GM19397 (cell line): ENCODE measurements around the gene FSTL5.

ENCODE experiments used
- ATAC-seq: cut with Tn5 transposase; IDR thresholded peaks from one replicate; pipeline ENCODE4 v1.9.1; 2021; ENCODE audit warnings: mild to moderate bottlenecking, moderate library complexity; ENCODE audit not compliant: unreplicated experiment

FSTL5 gene

DNA sequence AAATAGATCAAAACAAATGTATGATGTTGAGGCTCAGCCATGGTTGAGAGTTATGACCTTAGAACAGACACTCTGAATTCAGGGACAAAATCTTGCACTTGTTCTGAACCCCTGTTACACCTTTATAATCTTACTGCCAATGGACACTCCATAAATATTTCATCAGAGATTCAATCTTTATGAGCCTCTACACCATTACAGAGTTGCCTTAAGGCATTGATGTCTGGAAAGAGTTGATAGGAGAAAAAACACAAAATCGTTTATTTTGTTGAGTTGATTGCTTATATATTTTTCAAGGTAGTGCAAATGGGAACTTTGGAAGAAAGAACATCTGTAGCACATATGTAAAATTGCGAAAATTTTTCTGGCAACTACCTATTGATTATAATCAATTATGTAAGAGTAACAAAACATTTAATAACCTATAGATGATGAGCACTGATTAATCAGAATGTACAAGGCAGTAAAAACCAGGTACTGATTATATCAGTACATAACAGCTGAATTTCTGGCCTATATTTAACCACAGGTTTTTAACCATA, 568.5 kb downstream of the FSTL5 start:
- no peak for ATAC-seq

GRCh38 chr4:161585011-161585410, 578.8 kb downstream of the FSTL5 start:
- no peak for ATAC-seq

GRCh38 chr4:161583549-161583948, 580.3 kb downstream of the FSTL5 start:
- ATAC-seq = no peak

GRCh38 chr4:161581262-161582230, 582.3 kb downstream of the FSTL5 start:
- ATAC-seq = no peak

GRCh38 chr4:161577579-161578301, 586.1 kb downstream of the FSTL5 start:
- no peak for ATAC-seq

DNA sequence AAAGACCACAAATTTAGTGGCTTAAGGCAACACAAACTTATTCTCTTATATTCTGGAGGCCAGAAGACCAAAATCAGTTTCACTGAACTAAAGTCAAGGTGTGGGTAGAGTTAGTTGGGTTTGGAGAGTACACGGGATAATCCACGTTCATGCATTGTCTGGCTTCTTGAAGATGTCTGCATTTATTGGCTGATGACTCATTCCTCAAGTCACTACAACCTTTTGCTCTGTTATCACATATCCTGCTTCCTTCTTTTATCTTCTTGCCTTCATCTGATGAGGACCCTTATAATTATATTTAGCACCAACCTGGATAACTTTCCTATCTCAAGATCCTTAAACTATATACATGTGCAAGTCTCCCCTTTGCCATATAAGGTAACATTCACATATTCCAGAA, 590.0 kb downstream of the FSTL5 start:
- ATAC-seq = no peak

DNA sequence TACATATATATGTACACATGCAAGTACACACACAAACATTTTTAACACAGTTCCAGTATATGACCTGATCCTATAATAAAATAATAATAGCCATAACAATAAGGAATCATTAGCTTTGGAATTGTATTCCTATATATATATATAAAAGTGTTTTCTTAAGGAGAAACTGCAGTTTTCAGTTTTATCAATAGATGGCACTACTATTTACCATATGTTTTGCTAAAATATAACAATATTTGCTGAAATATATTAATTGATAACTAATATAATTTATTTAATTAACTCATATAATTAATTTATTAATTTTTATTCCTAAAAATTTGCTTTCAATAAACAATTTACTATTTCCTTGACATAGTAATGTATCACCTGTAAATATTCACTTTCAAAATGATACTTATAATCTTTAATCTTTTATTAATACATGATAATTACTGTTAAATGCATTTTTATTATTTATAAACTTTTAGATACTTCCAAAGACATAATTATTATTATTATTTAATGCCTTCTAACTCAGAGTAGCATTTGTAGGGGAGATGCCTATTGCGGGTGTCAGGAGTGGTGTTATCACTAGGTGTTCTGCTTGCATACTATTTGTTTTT, 599.5 kb downstream of the FSTL5 start:
- ATAC-seq = no peak

- no peak for ATAC-seq
Measured at GRCh38 chr4:161555689-161556660, 607.8 kb downstream of the FSTL5 start.

DNA sequence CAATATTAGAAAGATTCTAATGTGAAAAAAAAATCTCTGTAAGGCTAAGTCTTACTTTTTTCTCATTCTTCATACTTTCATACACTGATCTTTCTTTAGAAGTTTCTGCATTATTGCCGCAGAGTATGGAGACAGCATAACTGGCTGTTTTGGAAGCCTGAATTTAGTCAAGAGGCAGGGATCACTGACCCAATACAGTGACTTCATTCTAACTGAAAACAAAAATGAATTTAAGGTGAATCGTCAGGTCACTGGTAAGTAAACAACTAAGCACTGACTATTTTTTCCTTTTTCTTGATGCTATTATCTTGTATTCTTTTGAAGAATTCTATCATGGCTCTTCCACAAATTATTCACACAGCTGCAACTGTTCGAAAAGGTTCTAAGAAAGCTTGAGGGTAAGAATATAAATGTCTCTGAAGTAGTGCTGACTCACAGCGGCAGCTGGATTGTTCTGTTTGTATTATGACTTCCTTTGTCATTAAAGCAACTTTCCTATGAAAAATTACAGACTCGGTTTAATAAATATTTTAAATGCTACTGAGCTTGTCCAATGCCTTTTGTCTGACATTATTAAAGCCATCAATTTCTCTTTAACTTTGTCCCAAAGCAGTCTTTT, 609.3 kb downstream of the FSTL5 start:
- ATAC-seq = no peak

DNA sequence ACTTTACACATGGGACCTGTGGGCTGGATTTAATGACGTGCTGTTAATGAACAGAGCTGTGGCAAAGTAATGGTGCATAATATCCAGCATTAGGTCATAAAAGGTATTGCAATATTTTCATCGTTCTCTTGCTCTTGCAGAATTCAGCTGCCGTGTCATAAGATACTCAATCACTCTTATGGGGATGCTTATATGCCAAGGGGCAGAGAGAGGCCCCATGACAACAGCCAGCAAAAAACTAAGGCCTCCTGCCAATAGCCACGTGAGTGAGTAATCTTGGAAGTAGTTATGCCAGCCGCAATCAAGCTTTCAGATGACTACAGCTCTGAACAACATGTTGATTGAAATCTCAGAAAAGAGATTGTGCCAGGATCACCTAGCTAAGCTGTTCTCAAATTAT, 616.9 kb downstream of the FSTL5 start:
- ATAC-seq = no peak

DNA sequence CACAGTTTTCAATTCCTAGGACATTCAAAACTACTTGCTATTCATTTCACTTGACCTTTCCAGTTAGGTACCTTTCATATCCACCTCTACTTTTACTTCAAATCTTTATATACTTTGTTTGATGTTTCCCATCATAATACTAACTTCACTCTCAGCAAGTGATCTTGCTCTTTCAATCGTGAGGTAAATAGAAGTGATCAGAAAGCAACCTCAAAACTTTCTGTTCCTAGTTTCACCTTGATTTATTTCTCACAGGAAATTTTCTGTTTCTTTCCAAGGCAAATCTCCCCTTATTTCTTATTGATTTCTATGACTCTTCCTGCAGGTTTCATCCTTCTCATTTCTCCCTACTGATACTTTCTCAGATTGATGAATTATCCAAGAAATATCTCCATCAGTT, 623.5 kb downstream of the FSTL5 start:
- no peak for ATAC-seq

DNA sequence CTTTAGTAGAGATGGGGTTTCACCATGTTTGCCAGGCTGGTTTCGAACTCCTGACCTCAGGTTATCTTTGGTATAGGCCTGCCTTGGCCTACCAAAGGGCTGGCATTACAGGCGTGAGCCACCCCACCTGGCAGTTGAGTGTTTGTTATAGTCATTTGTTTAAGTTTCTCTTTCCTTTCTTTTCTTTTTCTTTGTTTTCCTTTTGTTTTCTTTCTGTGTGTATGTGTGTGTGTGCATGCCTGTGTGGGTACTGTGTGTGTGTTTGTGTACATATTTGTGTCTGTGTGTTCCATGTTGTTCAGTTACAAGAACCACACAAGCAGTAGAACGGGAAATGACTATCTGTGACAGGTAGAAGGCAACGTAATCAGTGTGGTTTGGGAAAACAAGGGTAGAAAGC, 624.9 kb downstream of the FSTL5 start:
- ATAC-seq = no peak

DNA sequence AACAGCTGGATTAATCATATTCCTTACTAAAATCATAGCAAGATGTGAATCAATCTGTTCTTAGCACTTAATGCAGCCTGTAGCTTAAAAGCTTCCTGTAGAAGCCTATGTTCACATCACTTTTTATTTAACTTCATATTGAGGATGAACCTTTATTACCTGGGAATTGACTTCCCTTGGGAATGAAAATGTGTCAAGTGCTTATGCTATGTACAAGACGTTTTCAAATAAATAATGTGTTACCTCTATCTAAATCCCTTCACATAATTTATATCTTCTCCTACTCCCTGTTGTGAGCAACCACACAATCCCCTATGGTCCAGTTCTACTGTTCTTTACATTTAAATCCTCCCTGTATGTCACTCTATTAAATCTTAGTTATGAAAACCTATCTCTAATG, 633.1 kb downstream of the FSTL5 start:
- no peak for ATAC-seq

DNA sequence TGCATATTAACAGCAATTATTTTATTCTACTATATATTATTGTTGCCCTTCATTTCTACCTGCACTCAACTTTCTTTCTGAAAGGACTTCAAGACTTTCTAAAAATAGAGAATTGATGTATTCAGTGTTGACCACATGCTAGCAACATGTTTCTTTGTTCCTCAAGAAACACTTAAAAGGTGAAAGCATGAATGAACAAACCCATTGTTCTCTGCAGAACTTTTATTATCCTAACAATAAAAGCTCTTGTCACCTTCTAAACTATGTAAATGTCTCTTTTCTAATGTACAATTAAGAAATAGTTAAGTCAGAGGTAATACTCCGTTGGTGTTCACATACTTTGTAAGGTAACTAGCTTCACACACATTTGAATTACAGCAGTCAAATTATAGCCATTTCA, 638.7 kb downstream of the FSTL5 start:
- no peak for ATAC-seq

GRCh38 chr4:161522031-161522430, 641.8 kb downstream of the FSTL5 start:
- no peak for ATAC-seq

DNA sequence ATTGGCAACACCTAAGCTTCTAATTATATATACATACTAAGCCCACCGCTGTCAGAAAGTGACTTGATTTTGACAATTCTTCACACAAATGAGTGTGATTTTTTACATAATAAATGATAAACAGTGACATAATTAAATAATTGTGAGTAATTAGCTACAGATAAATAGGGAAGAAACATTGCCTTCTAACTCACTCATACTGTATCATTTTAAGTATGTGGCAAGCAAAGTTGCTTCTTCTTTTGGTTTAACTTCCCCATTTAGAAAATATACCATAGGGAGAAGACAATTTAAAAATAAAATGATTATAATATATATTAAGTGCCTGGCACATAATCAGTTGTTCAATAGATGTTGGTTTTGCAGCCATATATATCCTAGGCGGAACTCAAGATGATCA, 644.2 kb downstream of the FSTL5 start:
- ATAC-seq = no peak

- no peak for ATAC-seq
Measured at GRCh38 chr4:161517941-161518340, 645.9 kb downstream of the FSTL5 start.

DNA sequence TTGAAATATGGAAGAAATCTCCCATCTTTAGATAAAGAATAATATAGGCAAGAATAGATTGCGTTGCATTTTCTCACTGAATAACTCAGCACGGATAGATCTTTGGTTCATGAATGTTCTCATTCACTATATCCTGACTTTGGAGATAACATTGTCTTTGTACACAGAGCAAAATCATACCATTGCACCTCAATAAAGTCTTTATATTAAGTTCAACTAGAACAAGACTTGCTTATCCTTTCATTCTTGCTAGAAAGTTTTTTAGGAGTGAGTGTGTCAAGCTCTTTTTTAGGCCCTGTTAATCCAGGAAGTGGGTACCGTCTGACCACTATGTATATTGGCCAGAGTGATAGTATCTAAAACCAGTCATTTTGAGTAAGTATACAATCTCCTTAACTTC, 658.7 kb downstream of the FSTL5 start:
- ATAC-seq = no peak

DNA sequence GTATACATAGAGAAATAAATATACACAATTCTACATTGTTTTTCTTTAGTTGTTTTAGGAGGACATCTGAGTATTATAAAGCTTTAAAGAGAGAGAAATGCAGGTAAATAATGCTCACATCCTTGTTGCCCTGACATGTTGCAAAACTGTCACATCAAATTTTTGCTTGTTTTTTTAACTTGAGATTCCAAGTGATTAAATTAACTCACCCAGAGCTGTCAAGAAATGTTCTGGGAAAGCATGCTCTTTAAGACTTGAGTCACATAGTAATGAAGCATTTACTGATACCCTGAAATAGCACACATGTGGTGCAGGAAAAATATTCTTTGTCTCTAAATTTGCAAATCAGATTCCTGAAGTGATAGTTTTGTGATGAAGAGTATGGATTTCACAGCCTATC, 665.6 kb downstream of the FSTL5 start:
- no peak for ATAC-seq

DNA sequence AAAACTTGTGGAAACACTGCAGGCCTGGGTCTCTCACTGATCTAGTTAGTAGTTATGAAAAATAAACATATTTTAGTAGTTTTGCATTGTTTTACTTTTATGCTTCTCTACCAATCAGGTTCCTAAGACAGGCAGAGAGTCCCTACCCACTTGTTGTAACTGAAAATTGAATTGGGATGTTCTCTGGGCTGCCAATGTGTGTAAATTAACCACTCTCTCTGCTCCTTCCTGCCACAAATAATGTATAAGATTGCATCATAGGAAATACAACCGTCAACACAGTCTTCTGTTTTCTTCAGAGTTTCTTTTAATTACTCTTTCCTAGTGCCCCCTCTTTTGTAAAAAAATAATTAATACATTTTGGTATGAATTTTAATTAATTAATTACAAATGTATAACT, 677.3 kb downstream of the FSTL5 start:
- ATAC-seq = no peak
